Stimulated activated CD8-positive, alpha-beta memory T cell treated with anti-CD3 and anti-CD28 coated beads, Interleukin-12 subunit alpha, Interleukin-12 subunit beta, amount 100 ng/mL, for 24 hours (primary cell): ENCODE data around the gene OTOGL.
"Not testable (repeated sequence)": the region's sequence is repeated elsewhere in the genome, so short reads cannot be mapped to it uniquely, and the experiment has no call there.

Experiments
- DNase-seq: peaks from one replicate; pipeline ENCODE4 v3.0.0-alpha.2; 2020; ENCODE audit errors: extremely low read depth

OTOGL gene

GRCh38 chr12:80273144-80273543, 173.8 kb downstream of the OTOGL start:
- DNase-seq, result no peak

- no peak for DNase-seq
Observed at GRCh38 chr12:80277732-80278131, 178.4 kb downstream of the OTOGL start.

- no peak for DNase-seq
Observed at GRCh38 chr12:80282226-80282625, 182.9 kb downstream of the OTOGL start.

- no peak for DNase-seq
Observed at GRCh38 chr12:80282761-80283160, 183.4 kb downstream of the OTOGL start.

- DNase-seq, result no peak
Observed at GRCh38 chr12:80291108-80291754, 191.9 kb downstream of the OTOGL start.

- no peak for DNase-seq
Observed at GRCh38 chr12:80293347-80293746, 194.0 kb downstream of the OTOGL start.

- no peak for DNase-seq
Observed at GRCh38 chr12:80293759-80294158, 194.4 kb downstream of the OTOGL start.

GRCh38 chr12:80299219-80299618, 199.9 kb downstream of the OTOGL start:
- no peak for DNase-seq

- DNase-seq, result no peak
Observed at GRCh38 chr12:80299976-80300375, 200.6 kb downstream of the OTOGL start.

- DNase-seq, result not testable (repeated sequence)
Observed at GRCh38 chr12:80307436-80307835, 208.1 kb downstream of the OTOGL start.

- DNase-seq, result no peak
Observed at GRCh38 chr12:80313209-80313608, 213.9 kb downstream of the OTOGL start.

GRCh38 chr12:80314741-80315140, 215.4 kb downstream of the OTOGL start:
- no peak for DNase-seq

GRCh38 chr12:80316222-80316621, 216.9 kb downstream of the OTOGL start:
- no peak for DNase-seq

GRCh38 chr12:80317307-80317706, 218.0 kb downstream of the OTOGL start:
- no peak for DNase-seq

GRCh38 chr12:80317899-80318298, 218.6 kb downstream of the OTOGL start:
- no peak for DNase-seq

GRCh38 chr12:80320121-80320678, 220.9 kb downstream of the OTOGL start:
- no peak for DNase-seq

- no peak for DNase-seq
Observed at GRCh38 chr12:80321653-80322052, 222.3 kb downstream of the OTOGL start.

- no peak for DNase-seq
Observed at GRCh38 chr12:80325167-80325959, 226.0 kb downstream of the OTOGL start.

GRCh38 chr12:80332827-80333226, 233.5 kb downstream of the OTOGL start:
- DNase-seq, result no peak

GRCh38 chr12:80352474-80352873, 253.1 kb downstream of the OTOGL start:
- no peak for DNase-seq

GRCh38 chr12:80353254-80353653, 253.9 kb downstream of the OTOGL start:
- DNase-seq, result no peak

- DNase-seq, result no peak
Observed at GRCh38 chr12:80356097-80356496, 256.8 kb downstream of the OTOGL start.

GRCh38 chr12:80359703-80360102, 260.4 kb downstream of the OTOGL start:
- no peak for DNase-seq
